HG02623 (cell line): ENCODE results near the gene SAMD13.
"Not testable (repeated sequence)": the region's sequence is repeated elsewhere in the genome, so short reads cannot be mapped to it uniquely, and the experiment has no call there.

Experiments used
- ATAC-seq: cut with Tn5 transposase; IDR thresholded peaks from one replicate; pipeline ENCODE4 v1.9.1; 2021; ENCODE audit warnings: moderate library complexity; ENCODE audit not compliant: unreplicated experiment

The SAMD13 gene

GRCh38 chr1:84283381-84283780 is 18.1 kb upstream of the SAMD13 start:
- ATAC-seq: no peak

GRCh38 chr1:84286071-84286470 is 15.4 kb upstream of the SAMD13 start:
- ATAC-seq: no peak

- not testable (repeated sequence) for ATAC-seq
Observed at GRCh38 chr1:84287389-84287788, 14.1 kb upstream of the SAMD13 start.

- no peak for ATAC-seq
Observed at GRCh38 chr1:84289169-84289785, 12.2 kb upstream of the SAMD13 start.

GRCh38 chr1:84291882-84292655 is 9.4 kb upstream of the SAMD13 start:
- no peak for ATAC-seq

- no peak for ATAC-seq
Observed at GRCh38 chr1:84293766-84294165, 7.7 kb upstream of the SAMD13 start.

- no peak for ATAC-seq
Observed at GRCh38 chr1:84294751-84295150, 6.8 kb upstream of the SAMD13 start.

- no peak for ATAC-seq
Observed at GRCh38 chr1:84297546-84298244, 3.8 kb upstream of the SAMD13 start.

GRCh38 chr1:84298328-84298683 is 3.2 kb upstream of the SAMD13 start:
- ATAC-seq: peak; percentile 74

GRCh38 chr1:84298684-84299535 is 2.6 kb upstream of the SAMD13 start:
- peak; percentile 31 for ATAC-seq

- no peak for ATAC-seq
Observed at GRCh38 chr1:84299536-84300170, 1.9 kb upstream of the SAMD13 start.

GRCh38 chr1:84300501-84300900 is 1.0 kb upstream of the SAMD13 start:
- no peak for ATAC-seq

GRCh38 chr1:84301785-84302385 is 377 bp downstream of the SAMD13 start:
- ATAC-seq: no peak

GRCh38 chr1:84303314-84303830 is 1.9 kb downstream of the SAMD13 start:
- no peak for ATAC-seq

- no peak for ATAC-seq
Observed at GRCh38 chr1:84307398-84307797, 5.9 kb downstream of the SAMD13 start.

- no peak for ATAC-seq
Observed at GRCh38 chr1:84311296-84311695, 9.8 kb downstream of the SAMD13 start.

- ATAC-seq: no peak
Observed at GRCh38 chr1:84319662-84320061, 18.2 kb downstream of the SAMD13 start.

- ATAC-seq: no peak
Observed at GRCh38 chr1:84327830-84328229, 26.3 kb downstream of the SAMD13 start.

- ATAC-seq: no peak
Observed at GRCh38 chr1:84330125-84330984, 28.8 kb downstream of the SAMD13 start.
